Mononuclear cell (primary cell): ENCODE measurements around the gene FCHO1. TPM values are rescaled to one million over a fixed set of nuclear protein-coding genes. Genes with fewer than 3 reads are reported as not detected.
"Not testable (repeated sequence)": the region's sequence is repeated elsewhere in the genome, so short reads cannot be mapped to it uniquely, and the experiment has no call there.

Experiments
- H3K27me3 ChIP-seq: 2 replicates; pipeline ENCODE4 v1.6.0; 2011; ENCODE audit warnings: low read length, control low read depth; ENCODE audit not compliant: insufficient read depth
- H3K4me1 ChIP-seq: 2 replicates; pipeline ENCODE4 v1.5.1; 2011; ENCODE audit warnings: mild to moderate bottlenecking, low read length, control low read depth; ENCODE audit not compliant: insufficient read depth
- H3K4me3 ChIP-seq: 2 replicates; pipeline ENCODE4 v1.5.1; 2011; ENCODE audit warnings: mild to moderate bottlenecking, low read length, moderate library complexity
- H3K9me3 ChIP-seq: 2 replicates; pipeline ENCODE4 v1.5.1; 2011; ENCODE audit warnings: low read depth, mild to moderate bottlenecking, control low read depth, low read length
- total RNA-seq: library from RNA; depleted of rRNA; stranded (reverse); fragments of >200 nt; gene quantifications from one replicate; pipeline ENCODE4 v1.2.3, GENCODE V29; 2012

The FCHO1 gene
- total RNA-seq, 1 donor: 24.1 TPM

- Histone ChIP-seq H3K4me3 (no peak overlapping the region), H3K9me3 (no peaks in the 10 kb centered on the region), H3K4me1 (peaks cover 12% of the 10 kb centered on the region), H3K27me3 (no peaks in the 10 kb centered on the region)
Observed at GRCh38 chr19:17788632-17789031, 37.4 kb downstream of the FCHO1 start.

GRCh38 chr19:17790059-17790780, 38.9 kb downstream of the FCHO1 start:
- Histone ChIP-seq H3K4me1 (peaks cover 16% of the 10 kb centered on the region), H3K27me3 (peaks cover 13% of the 10 kb centered on the region), H3K9me3 (no peaks in the 10 kb centered on the region), H3K4me3 (no peak overlapping the region)

GRCh38 chr19:17794412-17794730, 43.1 kb downstream of the FCHO1 start:
- H3K27me3 ChIP-seq: peaks cover 20% of the 10 kb centered on the region
- no peaks in the 10 kb centered on the region for H3K9me3 ChIP-seq
- H3K4me1 ChIP-seq: peaks cover 34% of the 10 kb centered on the region
- no peak overlapping the region for H3K4me3 ChIP-seq

- H3K4me1 ChIP-seq: peaks cover 34% of the 10 kb centered on the region
- H3K4me3 ChIP-seq: no peak within 1 kb of the TSS
Observed at GRCh38 chr19:17794731-17795494, 43.6 kb downstream of the FCHO1 start, which contains the start of gene B3GNT3. Gene B3GNT3, plus strand, starts transcription at chr19:17795138. Its CDS starts 12,670 bp downstream, at chr19:17807808.

GRCh38 chr19:17795495-17795856, 44.2 kb downstream of the FCHO1 start:
- no peak overlapping the region for H3K4me3 ChIP-seq
- peaks cover 34% of the 10 kb centered on the region for H3K4me1 ChIP-seq
- peaks cover 20% of the 10 kb centered on the region for H3K27me3 ChIP-seq
- no peaks in the 10 kb centered on the region for H3K9me3 ChIP-seq

More at GRCh38 chr19:17794731-17795494, 43.6 kb downstream of the FCHO1 start, which contains the start of gene B3GNT3:
- Histone ChIP-seq H3K27me3 (peaks cover 20% of the 10 kb centered on the region), H3K9me3 (no peaks in the 10 kb centered on the region)

DNA sequence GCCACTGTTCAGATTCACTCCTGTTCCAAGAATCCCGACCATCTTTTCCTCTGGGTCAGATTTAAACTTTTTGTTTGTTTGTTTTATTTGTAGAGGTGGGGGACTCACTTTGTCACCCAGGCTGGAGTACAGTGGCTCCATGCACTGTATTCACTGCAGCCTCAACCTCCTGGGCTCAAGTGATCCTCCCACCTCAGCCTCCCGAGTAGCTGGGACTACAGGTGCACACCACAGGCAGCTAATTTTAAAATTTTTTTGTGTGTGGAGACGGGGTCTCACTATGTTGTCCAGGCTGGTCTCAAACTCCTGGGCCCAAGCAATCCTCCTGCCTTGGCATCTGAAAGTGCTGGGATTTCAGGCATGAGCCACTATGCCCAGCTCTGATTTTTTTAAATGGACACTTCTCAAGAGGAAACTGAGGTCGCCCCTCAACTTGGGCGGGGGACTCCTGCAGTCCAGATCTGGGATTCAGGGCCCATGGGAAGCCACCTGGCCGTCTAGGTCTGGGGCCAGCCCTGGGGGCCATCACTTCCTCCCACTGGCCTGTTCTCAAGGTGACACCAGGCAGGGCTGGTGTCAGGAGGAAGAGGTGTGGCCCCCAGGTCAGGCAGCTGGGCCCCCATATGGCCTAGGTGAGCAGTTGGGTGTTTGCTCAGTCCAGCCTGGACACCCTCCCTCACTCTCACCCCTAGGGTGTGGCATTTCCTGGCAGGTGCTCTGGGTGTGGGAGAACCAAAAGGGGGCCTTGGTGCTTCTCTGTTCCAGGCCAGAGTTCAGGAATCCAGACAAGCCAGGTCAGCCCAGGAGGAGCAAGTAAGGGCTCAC, 44.9 kb downstream of the FCHO1 start:
- H3K27me3 ChIP-seq: peaks cover 20% of the 10 kb centered on the region
- H3K9me3 ChIP-seq: no peaks in the 10 kb centered on the region
- peaks cover 32% of the 10 kb centered on the region for H3K4me1 ChIP-seq
- H3K4me3 ChIP-seq: no peak overlapping the region

GRCh38 chr19:17796838-17797423, 45.7 kb downstream of the FCHO1 start:
- Histone ChIP-seq H3K4me3 (no peak overlapping the region), H3K9me3 (no peaks in the 10 kb centered on the region), H3K4me1 (peaks cover 26% of the 10 kb centered on the region), H3K27me3 (peaks cover 20% of the 10 kb centered on the region)

- Histone ChIP-seq H3K4me3 (no peak overlapping the region), H3K9me3 (no peaks in the 10 kb centered on the region), H3K4me1 (peaks cover 29% of the 10 kb centered on the region), H3K27me3 (peaks cover 20% of the 10 kb centered on the region)
Observed at GRCh38 chr19:17797424-17798201, 46.3 kb downstream of the FCHO1 start.

GRCh38 chr19:17798599-17798998, 47.3 kb downstream of the FCHO1 start:
- Histone ChIP-seq H3K27me3 (peaks cover 20% of the 10 kb centered on the region), H3K4me1 (peaks cover 39% of the 10 kb centered on the region)
- H3K9me3 ChIP-seq, H3K4me3 ChIP-seq: not testable (repeated sequence)

GRCh38 chr19:17802137-17802858, 51.0 kb downstream of the FCHO1 start:
- Histone ChIP-seq H3K4me3 (no peak overlapping the region), H3K9me3 (no peaks in the 10 kb centered on the region), H3K4me1 (peaks cover 28% of the 10 kb centered on the region), H3K27me3 (no peaks in the 10 kb centered on the region)

GRCh38 chr19:17803264-17803896, 52.1 kb downstream of the FCHO1 start:
- Histone ChIP-seq H3K9me3 (no peaks in the 10 kb centered on the region), H3K4me1 (peaks cover 30% of the 10 kb centered on the region), H3K27me3 (no peaks in the 10 kb centered on the region), H3K4me3 (no peak overlapping the region)

DNA sequence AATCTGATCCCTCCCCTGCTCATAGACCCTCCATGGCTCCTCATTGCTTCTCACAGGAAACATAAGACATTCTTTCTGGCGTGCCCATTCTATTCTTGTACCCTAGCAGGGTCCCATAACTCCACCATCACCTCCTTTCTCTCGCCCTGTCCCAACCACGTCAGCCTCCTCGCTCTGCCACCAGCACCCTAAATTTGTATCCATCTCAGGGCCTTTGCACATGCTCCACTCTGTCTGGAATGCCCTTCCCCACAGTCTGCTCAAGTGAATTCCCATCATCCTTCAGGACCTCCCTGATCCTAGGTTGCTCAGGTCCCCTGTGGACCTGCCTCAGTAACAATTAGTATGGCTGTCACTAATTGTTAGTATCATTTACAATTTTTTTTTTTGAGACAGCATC, 54.1 kb downstream of the FCHO1 start:
- Histone ChIP-seq H3K27me3 (no peaks in the 10 kb centered on the region), H3K9me3 (no peaks in the 10 kb centered on the region), H3K4me1 (peaks cover 30% of the 10 kb centered on the region), H3K4me3 (no peak overlapping the region)

GRCh38 chr19:17806945-17807344, 55.7 kb downstream of the FCHO1 start:
- Histone ChIP-seq H3K27me3 (no peaks in the 10 kb centered on the region), H3K9me3 (no peaks in the 10 kb centered on the region), H3K4me1 (peaks cover 30% of the 10 kb centered on the region), H3K4me3 (no peak overlapping the region)
